ENCODE measurements around the gene PKP4.

PKP4 gene

DNA sequence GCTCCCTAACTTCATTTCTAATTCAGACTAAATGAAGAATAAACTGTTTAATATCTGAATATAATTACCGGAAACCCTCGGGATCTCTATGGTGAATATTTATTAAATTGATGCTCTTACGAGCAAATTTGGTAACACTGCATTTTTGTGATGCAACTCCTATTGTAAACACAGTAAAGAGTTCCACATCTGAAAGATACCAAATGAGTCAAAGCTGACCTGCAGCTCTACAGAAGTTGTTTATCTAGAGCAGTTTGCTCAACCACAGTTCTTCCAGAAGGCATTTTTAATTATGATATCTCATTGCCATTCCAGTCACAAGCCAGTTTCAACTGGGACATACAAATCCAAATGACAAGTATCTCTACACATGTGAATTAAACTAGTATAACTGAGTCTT lies 129.7 kb downstream of the PKP4 start:
- no peak for DNase-seq (ENCODE audit: insufficient read length, low spot score)
- peak; percentile 20 for FAIRE-seq
- TF ChIP-seq POLR2A (IDR thresholded peaks at IDR 0.05; ENCODE audit: low read depth, low read length), result no peak

DNA sequence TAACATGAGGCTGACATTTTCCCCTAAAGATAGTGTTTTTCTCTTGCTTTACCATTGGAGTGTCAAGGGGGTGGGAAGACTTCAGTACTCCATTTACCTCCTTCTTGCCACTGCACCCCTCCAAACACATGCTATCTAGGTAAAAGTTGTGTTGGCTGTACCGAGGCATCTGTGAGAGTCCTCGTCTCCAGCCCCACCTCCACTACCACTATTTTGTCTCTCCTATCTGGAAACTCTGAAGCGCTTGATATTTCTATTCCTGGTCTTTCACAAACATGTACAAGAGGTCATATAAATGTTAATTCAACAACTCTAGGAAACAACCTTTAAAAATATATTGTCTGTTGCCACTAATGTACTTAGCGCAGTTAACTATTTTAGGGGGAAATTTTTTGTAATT lies 132.6 kb downstream of the PKP4 start:
- FAIRE-seq (no peak), DNase-seq (ENCODE audit: insufficient read length, low spot score) (no peak)
- no peak for TF ChIP-seq POLR2A (IDR thresholded peaks at IDR 0.05; ENCODE audit: low read depth, low read length)

GRCh38 chr2:158598862-158599517 lies 142.2 kb downstream of the PKP4 start:
- TF ChIP-seq POLR2A (IDR thresholded peaks at IDR 0.05; ENCODE audit: low read depth, low read length), result no peak
- DNase-seq (ENCODE audit: insufficient read length, low spot score) (no peak), FAIRE-seq (peak; percentile 36)

DNA sequence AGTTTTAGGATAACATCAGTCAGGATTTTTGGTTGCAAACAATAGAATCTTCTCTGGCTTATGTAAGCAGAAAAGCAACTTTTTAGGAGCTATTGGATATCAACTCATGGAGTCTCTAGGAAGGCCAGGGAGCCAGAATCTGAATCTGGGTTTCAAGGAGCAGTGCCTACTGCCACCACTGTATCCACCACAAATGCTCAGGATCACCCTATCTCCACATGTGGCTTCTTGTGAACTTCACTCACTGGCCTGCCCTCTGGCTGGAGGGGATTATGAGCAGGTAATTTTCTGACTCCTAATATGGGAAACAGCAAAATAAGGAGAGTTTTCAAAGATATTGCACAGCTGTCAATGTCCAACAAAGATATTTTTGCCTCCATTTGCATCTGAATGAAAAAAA lies 142.9 kb downstream of the PKP4 start:
- FAIRE-seq, result no peak
- no peak for TF ChIP-seq POLR2A (IDR thresholded peaks at IDR 0.05; ENCODE audit: low read depth, low read length)
- DNase-seq (ENCODE audit: insufficient read length, low spot score), result no peak

DNA sequence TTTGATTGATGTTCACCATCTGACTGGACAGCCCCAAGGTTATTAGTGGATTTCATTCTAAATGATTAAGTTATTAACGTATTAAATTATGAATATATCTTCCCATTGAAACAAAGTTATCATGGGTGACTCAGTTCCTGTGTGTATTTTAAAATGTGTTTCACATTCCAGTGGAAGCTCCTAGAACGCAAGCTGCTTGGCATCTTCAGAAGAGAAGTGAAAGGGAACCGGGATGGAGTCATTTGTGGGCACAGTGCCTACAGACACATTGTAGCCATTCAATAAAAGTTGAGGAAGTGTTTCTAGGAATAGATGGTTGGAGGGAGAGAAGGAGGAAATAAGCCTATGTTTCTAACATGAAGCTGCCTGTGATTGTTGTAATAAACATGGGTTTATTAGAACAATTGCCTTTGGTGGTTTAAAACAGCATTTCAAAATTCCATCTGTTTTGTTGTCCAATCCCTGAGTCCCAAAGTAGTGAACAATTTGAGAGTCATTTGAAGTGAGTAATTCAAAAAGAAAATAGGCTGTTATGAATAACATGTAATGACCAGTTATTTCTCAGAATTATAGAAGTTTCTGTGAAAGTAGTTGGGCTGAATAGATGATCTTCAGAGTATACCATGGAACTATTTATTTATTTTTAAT lies 143.5 kb downstream of the PKP4 start:
- peak; percentile 14 for DNase-seq (ENCODE audit: insufficient read length, low spot score)
- TF ChIP-seq POLR2A (IDR thresholded peaks at IDR 0.05; ENCODE audit: low read depth, low read length), result no peak
- FAIRE-seq, result peak; percentile 98

DNA sequence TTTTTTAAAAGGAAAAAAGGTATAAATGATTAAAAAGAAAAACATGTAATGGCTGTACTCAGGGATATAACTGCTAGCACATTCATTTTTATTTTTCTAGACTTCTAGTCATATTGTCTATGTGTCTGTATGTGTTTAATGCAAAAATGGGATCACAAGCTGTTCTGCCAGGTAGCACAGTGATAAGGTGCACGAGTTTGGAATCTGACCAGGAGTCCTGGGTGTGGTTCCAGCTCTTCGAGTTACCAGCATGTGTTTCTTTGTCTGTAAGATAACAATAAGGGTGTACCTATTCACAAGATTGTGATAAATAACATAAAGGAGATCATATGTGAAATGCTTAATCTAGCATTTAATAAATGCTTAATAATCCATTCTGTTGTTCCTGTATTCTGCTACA lies 145.3 kb downstream of the PKP4 start:
- no peak for FAIRE-seq
- DNase-seq (ENCODE audit: insufficient read length, low spot score), result no peak
- TF ChIP-seq POLR2A (IDR thresholded peaks at IDR 0.05; ENCODE audit: low read depth, low read length), result no peak

- FAIRE-seq, result no peak
- no peak for TF ChIP-seq POLR2A (IDR thresholded peaks at IDR 0.05; ENCODE audit: low read depth, low read length)
Observed at GRCh38 chr2:158603205-158603604, 146.5 kb downstream of the PKP4 start.

GRCh38 chr2:158603986-158604385 lies 147.2 kb downstream of the PKP4 start:
- DNase-seq (ENCODE audit: insufficient read length, low spot score) (no peak), FAIRE-seq (no peak)
- TF ChIP-seq POLR2A (IDR thresholded peaks at IDR 0.05; ENCODE audit: low read depth, low read length), result no peak

More at GRCh38 chr2:158603205-158603604, 146.5 kb downstream of the PKP4 start:
- DNase-seq (ENCODE audit: insufficient read length, low spot score), result no peak

- TF ChIP-seq POLR2A (IDR thresholded peaks at IDR 0.05; ENCODE audit: low read depth, low read length), result no peak
- FAIRE-seq (no peak), DNase-seq (ENCODE audit: insufficient read length, low spot score) (no peak)
Observed at GRCh38 chr2:158610059-158610458, 153.3 kb downstream of the PKP4 start.

DNA sequence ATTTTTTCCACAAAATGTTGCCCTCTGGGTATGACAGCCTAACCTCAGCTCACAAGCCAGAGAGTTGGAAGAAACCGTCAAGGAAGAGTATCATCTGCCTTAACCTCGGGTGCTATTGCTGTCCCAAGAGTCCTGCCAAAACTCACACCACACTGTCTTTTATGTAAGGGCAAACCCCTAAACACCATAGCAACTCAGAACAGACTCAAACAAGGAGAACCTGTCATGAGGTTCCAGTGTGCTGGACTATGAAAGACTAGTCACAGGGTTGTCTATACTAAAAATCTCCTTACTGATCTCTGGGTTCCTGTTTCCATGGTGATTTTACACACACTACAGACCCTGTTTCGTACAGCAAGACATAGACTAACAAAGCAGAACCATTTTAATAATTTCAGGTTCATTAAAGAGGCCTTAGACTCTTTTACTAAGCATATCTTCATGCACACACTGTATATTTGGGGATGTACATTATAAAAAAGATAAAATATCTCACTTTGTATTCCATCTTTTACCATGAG lies 159.8 kb downstream of the PKP4 start:
- DNase-seq (ENCODE audit: insufficient read length, low spot score), result no peak
- TF ChIP-seq POLR2A (IDR thresholded peaks at IDR 0.05; ENCODE audit: low read depth, low read length), result no peak
- peak; percentile 20 for FAIRE-seq

GRCh38 chr2:158618891-158619490 lies 162.2 kb downstream of the PKP4 start:
- FAIRE-seq (no peak), DNase-seq (ENCODE audit: insufficient read length, low spot score) (no peak)
- no peak for TF ChIP-seq POLR2A (IDR thresholded peaks at IDR 0.05; ENCODE audit: low read depth, low read length)

DNA sequence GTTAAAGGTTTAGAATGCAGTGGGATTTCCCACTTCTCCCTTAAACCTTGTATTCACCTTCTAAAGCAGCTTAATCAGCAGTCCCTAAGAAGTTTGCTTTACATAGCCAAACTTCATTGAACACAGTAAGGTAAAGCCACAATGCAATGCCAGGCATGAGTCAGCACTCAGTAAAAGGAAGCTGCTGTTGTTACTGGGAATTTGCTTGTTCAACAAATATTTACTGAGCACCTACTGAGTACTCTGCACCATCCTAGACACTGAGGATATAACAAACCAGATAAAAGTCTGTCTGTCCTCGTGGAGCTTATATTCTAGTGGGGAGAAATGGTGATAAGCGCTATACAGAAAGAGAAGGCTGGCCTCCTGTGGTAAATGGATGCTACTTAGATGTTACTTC lies 162.7 kb downstream of the PKP4 start:
- FAIRE-seq (peak; percentile 96), DNase-seq (ENCODE audit: insufficient read length, low spot score) (no peak)
- no peak for TF ChIP-seq POLR2A (IDR thresholded peaks at IDR 0.05; ENCODE audit: low read depth, low read length)

DNA sequence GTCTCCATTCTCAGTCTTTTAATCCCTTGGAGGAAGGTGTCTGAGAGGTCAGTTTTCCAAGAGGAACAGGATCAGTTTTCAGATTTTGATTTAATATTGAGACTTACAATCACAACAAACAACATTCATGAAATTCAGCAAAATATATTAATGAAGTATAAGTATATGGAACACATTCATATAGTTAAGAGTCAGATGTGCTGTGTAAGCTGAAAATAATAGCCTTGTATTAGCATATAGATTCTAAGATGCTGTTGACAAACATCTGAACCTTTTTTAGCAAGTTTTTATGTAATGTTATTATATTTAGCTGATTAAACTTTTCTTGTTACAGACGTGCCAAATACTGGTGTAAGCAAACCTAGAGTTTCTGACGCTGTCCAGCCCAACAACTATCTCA lies 163.9 kb downstream of the PKP4 start:
- no peak for TF ChIP-seq POLR2A (IDR thresholded peaks at IDR 0.05; ENCODE audit: low read depth, low read length)
- FAIRE-seq, result no peak
- DNase-seq (ENCODE audit: insufficient read length, low spot score), result no peak

- FAIRE-seq, result no peak
- no peak for DNase-seq (ENCODE audit: insufficient read length, low spot score)
- no peak for TF ChIP-seq POLR2A (IDR thresholded peaks at IDR 0.05; ENCODE audit: low read depth, low read length)
Observed at GRCh38 chr2:158624071-158624667, 167.4 kb downstream of the PKP4 start.

Data from H54 (cell line).